Activated CD8-positive, alpha-beta memory T cell treated with anti-CD3 and anti-CD28 coated beads for 24 hours (primary cell): ENCODE results near the gene ENPP6.

Source experiments
- DNase-seq: peaks from one replicate; pipeline ENCODE4 v3.0.0-alpha.2; 2020

The ENPP6 gene

GRCh38 chr4:184046148-184046547 is 171.5 kb downstream of the ENPP6 start:
- DNase-seq: no peak

DNA sequence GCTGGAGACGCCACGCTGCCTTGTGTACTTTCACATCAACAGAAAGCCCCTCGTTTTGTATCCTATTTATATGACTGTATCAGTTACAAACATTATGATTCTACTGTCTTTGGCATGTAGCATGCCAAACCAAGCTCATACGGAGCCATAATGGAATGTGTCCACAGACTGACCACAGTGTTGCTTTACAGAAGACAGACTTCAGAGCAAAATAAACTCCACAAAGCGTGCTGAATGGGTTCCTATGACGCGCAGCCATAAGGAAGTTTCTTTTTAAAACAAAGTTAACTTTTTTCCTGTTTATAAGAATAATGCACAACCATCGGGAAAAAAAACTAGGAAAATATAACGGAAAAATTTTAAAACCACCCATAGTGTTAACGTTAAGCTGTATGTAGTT is 176.5 kb downstream of the ENPP6 start:
- no peak for DNase-seq

GRCh38 chr4:184039963-184040383 is 177.7 kb downstream of the ENPP6 start:
- no peak for DNase-seq
